ENCODE data around the gene MID1.
A peak's percentile ranks its signal among the peaks of the same experiment; 100 is the strongest.

Gene MID1

GRCh38 chrX:10485326-10485725 lies 135.1 kb downstream of the MID1 start:
- no peak for DNase-seq (ENCODE audit: low spot score)

GRCh38 chrX:10484683-10485247 lies 135.6 kb downstream of the MID1 start:
- DNase-seq (ENCODE audit: low spot score): peak; percentile 37

- no peak for DNase-seq (ENCODE audit: low spot score)
Measured at GRCh38 chrX:10483191-10483831, 137.1 kb downstream of the MID1 start.

- no peak for DNase-seq (ENCODE audit: low spot score)
Measured at GRCh38 chrX:10482708-10483107, 137.7 kb downstream of the MID1 start.

- no peak for DNase-seq (ENCODE audit: low spot score)
Measured at GRCh38 chrX:10482261-10482660, 138.1 kb downstream of the MID1 start.

GRCh38 chrX:10480861-10481260 lies 139.5 kb downstream of the MID1 start:
- no peak for DNase-seq (ENCODE audit: low spot score)

GRCh38 chrX:10479508-10479907 lies 140.9 kb downstream of the MID1 start:
- DNase-seq (ENCODE audit: low spot score): no peak

GRCh38 chrX:10477525-10477924 lies 142.9 kb downstream of the MID1 start:
- no peak for DNase-seq (ENCODE audit: low spot score)

- DNase-seq (ENCODE audit: low spot score): no peak
Measured at GRCh38 chrX:10474913-10475568, 145.3 kb downstream of the MID1 start.

- DNase-seq (ENCODE audit: low spot score): no peak
Measured at GRCh38 chrX:10474510-10474909, 145.9 kb downstream of the MID1 start.

- no peak for DNase-seq (ENCODE audit: low spot score)
Measured at GRCh38 chrX:10471418-10471817, 149.0 kb downstream of the MID1 start.

- DNase-seq (ENCODE audit: low spot score): no peak
Measured at GRCh38 chrX:10470009-10470408, 150.4 kb downstream of the MID1 start.

- DNase-seq (ENCODE audit: low spot score): no peak
Measured at GRCh38 chrX:10467793-10468192, 152.6 kb downstream of the MID1 start.

GRCh38 chrX:10465254-10465653 lies 155.1 kb downstream of the MID1 start:
- DNase-seq (ENCODE audit: low spot score): no peak

- DNase-seq (ENCODE audit: low spot score): no peak
Measured at GRCh38 chrX:10457092-10457491, 163.3 kb downstream of the MID1 start.

- no peak for DNase-seq (ENCODE audit: low spot score)
Measured at GRCh38 chrX:10453945-10454344, 166.4 kb downstream of the MID1 start.

- no peak for DNase-seq (ENCODE audit: low spot score)
Measured at GRCh38 chrX:10450959-10451355, 169.4 kb downstream of the MID1 start.

- DNase-seq (ENCODE audit: low spot score): peak; percentile 25
Measured at GRCh38 chrX:10450229-10450958, 170.0 kb downstream of the MID1 start.

- peak; percentile 45 for DNase-seq (ENCODE audit: low spot score)
Measured at GRCh38 chrX:10447564-10448214, 172.7 kb downstream of the MID1 start.

GRCh38 chrX:10444204-10444603 lies 176.2 kb downstream of the MID1 start:
- DNase-seq (ENCODE audit: low spot score): no peak

- no peak for DNase-seq (ENCODE audit: low spot score)
Measured at GRCh38 chrX:10441464-10441863, 178.9 kb downstream of the MID1 start.

GRCh38 chrX:10433296-10433965 lies 187.0 kb downstream of the MID1 start:
- DNase-seq (ENCODE audit: low spot score): no peak
